ENCODE results near the gene MRTFA. TPM values are rescaled to one million over a fixed set of nuclear protein-coding genes. Genes with fewer than 3 reads are reported as not detected.

The MRTFA gene
- total RNA-seq, 4 donors from 2014 or later, result 81.4 to 210 (median 122) TPM

DNA sequence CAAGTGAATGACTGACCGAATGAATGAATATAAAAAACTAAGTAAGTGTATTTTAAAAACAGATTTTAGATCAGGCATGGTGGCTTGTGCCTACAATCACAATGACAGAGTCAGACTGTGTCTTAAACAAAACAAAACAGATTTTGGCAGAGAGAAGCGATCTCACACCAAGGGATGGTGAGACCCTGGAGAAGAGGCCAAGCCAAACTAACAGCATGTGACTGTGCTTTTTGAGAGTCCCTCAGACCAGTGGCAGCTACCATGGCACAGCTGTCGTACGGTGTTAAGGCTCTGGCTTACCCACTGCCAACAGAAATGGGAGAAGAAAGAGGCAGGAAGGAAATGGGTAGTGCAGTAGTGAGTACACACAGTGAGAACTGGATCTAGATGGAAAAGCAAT is 205.5 kb downstream of the MRTFA start:
- intact Hi-C loops (cut with DNase I), result loop anchor here (10.0 kb wide), 1 partner anchor 324 kb away; no protein-coding TSS in a partner anchor
- TF ChIP-seq, protein P1, sequence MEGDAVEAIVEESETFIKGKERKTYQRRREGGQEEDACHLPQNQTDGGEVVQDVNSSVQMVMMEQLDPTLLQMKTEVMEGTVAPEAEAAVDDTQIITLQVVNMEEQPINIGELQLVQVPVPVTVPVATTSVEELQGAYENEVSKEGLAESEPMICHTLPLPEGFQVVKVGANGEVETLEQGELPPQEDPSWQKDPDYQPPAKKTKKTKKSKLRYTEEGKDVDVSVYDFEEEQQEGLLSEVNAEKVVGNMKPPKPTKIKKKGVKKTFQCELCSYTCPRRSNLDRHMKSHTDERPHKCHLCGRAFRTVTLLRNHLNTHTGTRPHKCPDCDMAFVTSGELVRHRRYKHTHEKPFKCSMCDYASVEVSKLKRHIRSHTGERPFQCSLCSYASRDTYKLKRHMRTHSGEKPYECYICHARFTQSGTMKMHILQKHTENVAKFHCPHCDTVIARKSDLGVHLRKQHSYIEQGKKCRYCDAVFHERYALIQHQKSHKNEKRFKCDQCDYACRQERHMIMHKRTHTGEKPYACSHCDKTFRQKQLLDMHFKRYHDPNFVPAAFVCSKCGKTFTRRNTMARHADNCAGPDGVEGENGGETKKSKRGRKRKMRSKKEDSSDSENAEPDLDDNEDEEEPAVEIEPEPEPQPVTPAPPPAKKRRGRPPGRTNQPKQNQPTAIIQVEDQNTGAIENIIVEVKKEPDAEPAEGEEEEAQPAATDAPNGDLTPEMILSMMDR (IDR thresholded peaks at IDR 0.05), result no peak
- no peak for TF ChIP-seq POLR2A (IDR thresholded peaks at IDR 0.05)
- Histone ChIP-seq H3K27me3 (no peaks in the 10 kb centered on the region), H3K27ac (peak overlapping the region; percentile 19 to 71 (median 61)), H3K4me1 (peaks cover 15 to 21% of the 10 kb centered on the region in 2 donors), H3K36me3 (peaks cover 25 to 36% of the 10 kb centered on the region in 2 donors), H3K9me3 (no peaks in the 10 kb centered on the region), H3K4me3 (replicated peaks in 1 of 3) (no peak overlapping the region)
- peak; percentile 59 to 64 for DNase-seq
- WGBS, 2 donors, result 28 to 42% methylated on average over 4 of the region's 4 CpGs

DNA sequence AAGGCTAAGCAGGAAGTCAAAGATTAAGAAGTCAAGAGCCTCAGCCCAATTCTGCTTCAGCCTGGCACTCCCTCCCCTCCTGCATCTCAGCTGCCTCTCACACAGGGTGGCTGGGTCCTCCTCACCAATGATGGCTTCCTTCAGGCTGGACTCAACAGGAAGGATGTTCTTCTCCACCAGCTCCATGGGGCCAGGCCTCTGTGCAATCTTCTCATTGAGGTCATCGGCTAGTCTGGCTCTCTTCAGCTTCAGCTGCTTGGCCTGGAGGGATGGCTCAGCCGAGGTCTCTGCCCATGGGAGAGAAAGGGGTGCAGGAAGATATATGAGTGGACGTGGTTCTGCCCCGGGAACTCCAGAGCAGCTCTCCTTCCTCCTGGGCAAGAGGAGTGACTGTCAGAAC is 207.0 kb downstream of the MRTFA start:
- intact Hi-C loops (cut with DNase I), result no loop called here
- TF ChIP-seq POLR2A (IDR thresholded peaks at IDR 0.05), result no peak
- TF ChIP-seq, protein P1 (IDR thresholded peaks at IDR 0.05), result no peak
- DNase-seq, result no peak
- Histone ChIP-seq H3K27me3 (no peaks in the 10 kb centered on the region), H3K4me1 (peaks cover 15 to 24% of the 10 kb centered on the region in 2 donors), H3K9me3 (no peaks in the 10 kb centered on the region), H3K36me3 (peaks cover 21 to 40% of the 10 kb centered on the region in 2 donors), H3K4me3 (replicated peaks in 1 of 3) (no peak overlapping the region), H3K27ac (peak overlapping the region in 1 of 3 donors; percentile 71)
- WGBS, 2 donors, result 93 to 97% methylated on average over 4 of the region's 4 CpGs

DNA sequence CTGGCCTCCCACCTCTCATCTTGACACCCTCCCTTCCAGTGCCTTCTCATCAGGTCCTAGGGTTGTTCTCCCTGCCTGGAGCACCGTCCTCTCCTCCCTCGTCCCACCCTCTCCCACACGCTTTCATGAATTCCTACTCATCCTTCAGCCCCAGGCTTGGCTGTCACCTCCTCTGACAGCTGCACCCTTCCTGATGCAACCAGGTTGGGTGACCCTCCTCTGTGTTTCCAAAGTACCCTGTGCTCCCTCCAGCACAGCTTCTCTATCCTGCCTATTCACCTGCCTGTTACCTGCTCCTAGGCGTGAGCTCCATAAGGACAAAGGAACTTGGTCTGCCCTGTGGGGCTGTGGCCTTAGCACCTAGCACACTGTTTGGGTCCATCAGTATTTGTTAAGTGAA is 207.7 kb downstream of the MRTFA start:
- Histone ChIP-seq H3K27ac (no peak overlapping the region), H3K4me3 (replicated peaks in 1 of 3) (no peak overlapping the region), H3K4me1 (peaks cover 15 to 24% of the 10 kb centered on the region in 2 donors), H3K36me3 (peaks cover 19 to 38% of the 10 kb centered on the region in 2 donors), H3K9me3 (no peaks in the 10 kb centered on the region), H3K27me3 (no peaks in the 10 kb centered on the region)
- no peak for DNase-seq
- intact Hi-C loops (cut with DNase I), result no loop called here
- 98 to 99% methylated on average over 4 of the region's 4 CpGs for WGBS, 2 donors
- TF ChIP-seq POLR2A (IDR thresholded peaks at IDR 0.05), result no peak
- TF ChIP-seq, protein P1 (IDR thresholded peaks at IDR 0.05), result no peak

DNA sequence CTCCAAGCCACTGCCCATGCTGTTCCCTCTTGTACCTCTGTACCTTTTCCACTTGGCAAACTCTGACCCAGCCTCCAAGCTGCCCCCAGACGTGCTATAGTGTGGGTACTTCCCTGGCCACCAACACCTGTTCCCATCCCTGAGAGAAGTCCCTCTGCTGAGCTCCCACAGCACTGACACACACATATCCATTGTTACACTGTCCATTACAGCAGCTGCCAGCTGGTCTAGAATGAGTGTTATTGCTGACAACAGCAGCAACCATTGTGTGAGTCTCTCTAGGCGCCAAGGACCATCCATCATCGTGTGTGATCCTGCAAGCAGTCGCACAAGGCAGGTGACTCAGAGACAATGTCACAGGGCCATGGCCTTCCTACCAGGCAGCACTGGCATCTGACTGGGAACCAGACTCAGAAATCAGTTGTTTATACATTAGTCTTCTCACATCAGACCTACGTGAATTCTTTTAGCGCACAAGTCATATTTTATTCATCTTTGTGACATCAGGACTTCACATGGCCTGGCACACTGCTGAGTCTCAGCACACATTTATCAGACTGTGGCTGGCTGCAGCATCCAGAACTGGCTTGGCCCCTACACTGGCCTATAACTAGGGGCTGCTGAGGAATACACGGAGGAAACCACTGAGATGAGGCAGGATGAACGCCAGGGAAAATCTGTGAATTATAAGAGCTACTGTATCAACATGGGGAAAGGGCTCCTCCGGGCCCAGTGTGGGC is 209.8 kb downstream of the MRTFA start:
- TF ChIP-seq, protein P1 (IDR thresholded peaks at IDR 0.05), result no peak
- TF ChIP-seq POLR2A (IDR thresholded peaks at IDR 0.05), result no peak
- Histone ChIP-seq H3K27me3 (no peaks in the 10 kb centered on the region), H3K27ac (no peak overlapping the region), H3K9me3 (no peaks in the 10 kb centered on the region), H3K36me3 (peaks cover 37 to 49% of the 10 kb centered on the region in 2 donors), H3K4me1 (peaks cover 14 to 24% of the 10 kb centered on the region in 2 donors), H3K4me3 (replicated peaks in 1 of 3) (no peak overlapping the region)
- 74 to 91% methylated on average over 9 of the region's 9 CpGs for WGBS, 2 donors
- intact Hi-C loops (cut with DNase I), result no loop called here
- DNase-seq, result no peak

DNA sequence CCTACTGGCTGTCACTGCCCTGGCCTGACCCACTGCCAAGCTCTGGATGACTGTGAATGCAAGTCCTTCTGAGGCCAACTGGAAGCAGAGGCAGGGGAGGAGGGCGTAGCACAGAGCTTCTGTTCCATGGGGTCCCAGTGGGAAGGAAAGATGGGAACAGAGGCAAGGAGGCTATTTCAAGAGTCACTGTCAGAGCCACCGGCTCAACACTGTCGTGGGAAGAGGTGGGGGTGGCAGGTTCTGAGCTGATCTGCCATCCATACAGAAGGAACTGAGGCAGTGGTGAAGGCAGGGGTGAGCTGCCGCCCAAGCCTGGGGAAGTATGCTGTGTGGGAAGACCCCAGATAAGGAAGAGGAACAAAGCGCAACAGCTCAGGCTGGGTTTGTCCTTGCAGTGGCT is 211.4 kb downstream of the MRTFA start:
- TF ChIP-seq, protein P1 (IDR thresholded peaks at IDR 0.05), result no peak
- no peak for TF ChIP-seq POLR2A (IDR thresholded peaks at IDR 0.05)
- no peaks in the 10 kb centered on the region for H3K9me3 ChIP-seq
- H3K27ac ChIP-seq, result no peak overlapping the region
- H3K4me1 ChIP-seq, result peaks cover 3 to 11% of the 10 kb centered on the region in 2 donors
- H3K36me3 ChIP-seq, result peaks cover 49 to 54% of the 10 kb centered on the region in 2 donors
- DNase-seq, result no peak
- intact Hi-C loops (cut with DNase I), result no loop called here
- H3K4me3 ChIP-seq (replicated peaks in 1 of 3), result no peak overlapping the region
- H3K27me3 ChIP-seq, result no peaks in the 10 kb centered on the region
- WGBS, 2 donors, result 93 to 95% methylated on average over 5 of the region's 5 CpGs

Data from thyroid gland (tissue), 4 donors.